ENCODE results near the gene CDC27. TPM values are rescaled to one million over a fixed set of nuclear protein-coding genes. Genes with fewer than 3 reads are reported as not detected.
"Not testable (repeated sequence)": the region's sequence is repeated elsewhere in the genome, so short reads cannot be mapped to it uniquely, and the experiment has no call there.

Gene CDC27
- total and polyA plus RNA-seq, 2 donors (not counting 1 experiment from before 2014, with no cell fraction given) = 20.5 to 90.7 TPM

GRCh38 chr17:47188271-47188875, 722 bp downstream of the CDC27 start:
- ChIA-PET POLR2A (interaction anchor here (1.6 kb wide), 1 partner anchor 136 kb away, joined by 4 read pairs; no protein-coding TSS in a partner anchor), CTCF (interaction anchor here (0.7 kb wide), 1 partner anchor 60 kb away, joined by 4 read pairs; no protein-coding TSS in a partner anchor)
- H3K4me3 ChIP-seq (ENCODE audit: control extremely low read depth in 1 of 5, extremely low read depth in 1 of 5, insufficient read depth in 1 of 5, low read depth in 2 of 5, low read length in 4 of 5) = peak overlapping the region; percentile 74 to 99 (median 88)
- H3K9ac ChIP-seq (ENCODE audit: low read length) = peak overlapping the region; percentile 98
- H3K27me3 ChIP-seq (replicated peaks in 1 of 4; ENCODE audit: control extremely low read depth in 1 of 4, control insufficient read depth in 3 of 4, insufficient read depth in 4 of 4, low read length in 3 of 4) = no peaks in the 10 kb centered on the region
- no peak for TF ChIP-seq CTCF (IDR thresholded peaks at IDR 0.05)
- TF ChIP-seq EZH2 (IDR thresholded peaks at IDR 0.05; ENCODE audit: borderline replicate concordance, insufficient read depth, low read depth, low read length, poor library complexity, severe bottlenecking) = no peak
- no peaks in the 10 kb centered on the region for H3K27me3 Mint-ChIP-seq
- H3K4me2 ChIP-seq (replicated peaks; ENCODE audit: low read depth, low read length, poor library complexity, severe bottlenecking) = peak overlapping the region; percentile 87
- peaks cover 51% of the 10 kb centered on the region for H3K4me1 Mint-ChIP-seq
- peak overlapping the region; percentile 78 for H2AFZ ChIP-seq (ENCODE audit: insufficient read depth, low read depth, low read length, poor library complexity, severe bottlenecking)
- H3K36me3 ChIP-seq (replicated peaks in 1 of 2; ENCODE audit: control extremely low read depth in 1 of 2, control insufficient read depth in 1 of 2, extremely low read depth in 1 of 2, insufficient read depth in 2 of 2, low read length in 1 of 2) = no peaks in the 10 kb centered on the region
- peaks cover 64% of the 10 kb centered on the region for H3K79me2 ChIP-seq (ENCODE audit: control insufficient read depth, insufficient read depth, low read length)
- intact Hi-C loops (cut with micrococcal nuclease) = loop anchor here (2.0 to 10.0 kb wide), 3 partner anchors 34 to 126 kb away; no protein-coding TSS in a partner anchor
- DNase-seq (peak; percentile 59), ATAC-seq (ENCODE audit: low read depth) (no peak)
- H3K4me3 Mint-ChIP-seq = peak overlapping the region; percentile 96
- WGBS (ENCODE audit: insufficient coverage) = 4% methylated on average over 8 of the region's 15 CpGs
- H4K20me1 ChIP-seq (ENCODE audit: control insufficient read depth, insufficient read depth, low read length, poor library complexity, severe bottlenecking) = peaks cover 9% of the 10 kb centered on the region
- H3K4me1 ChIP-seq (ENCODE audit: control insufficient read depth in 2 of 2, insufficient read depth in 2 of 2, low read length in 2 of 2) = peaks cover 21 to 30% of the 10 kb centered on the region in 2 donors
- no peaks in the 10 kb centered on the region for H3K9me3 Mint-ChIP-seq (ENCODE audit: insufficient read depth)
- H3K27ac Mint-ChIP-seq = peak overlapping the region; percentile 95
- H3K27ac ChIP-seq (ENCODE audit: low read length in 2 of 2) = peak overlapping the region; percentile 92 to 95
- peaks cover 0 to 8% (median 0%) of the 10 kb centered on the region in 3 donors for H3K9me3 ChIP-seq (ENCODE audit: control extremely low read depth in 1 of 3, control insufficient read depth in 2 of 3, insufficient read depth in 1 of 3, low read length in 2 of 3)

GRCh38 chr17:47184681-47185080, 4.4 kb downstream of the CDC27 start:
- DNase-seq (no peak), ATAC-seq (ENCODE audit: low read depth) (no peak)
- 100% methylated on average over 2 of the region's 6 CpGs for WGBS (ENCODE audit: insufficient coverage)
- peaks cover 16% of the 10 kb centered on the region for H4K20me1 ChIP-seq (ENCODE audit: control insufficient read depth, insufficient read depth, low read length, poor library complexity, severe bottlenecking)
- no peak overlapping the region for H3K27ac Mint-ChIP-seq
- CTCF ChIA-PET = interaction anchor here (1.4 kb wide), 1 partner anchor 131 kb away, joined by 5 read pairs; no protein-coding TSS in a partner anchor
- peaks cover 54% of the 10 kb centered on the region for H3K4me1 Mint-ChIP-seq
- H2AFZ ChIP-seq (ENCODE audit: insufficient read depth, low read depth, low read length, poor library complexity, severe bottlenecking) = no peak overlapping the region
- no peak overlapping the region for H3K4me2 ChIP-seq (replicated peaks; ENCODE audit: low read depth, low read length, poor library complexity, severe bottlenecking)
- intact Hi-C loops (cut with micrococcal nuclease) = loop anchor here (5.0 to 10.0 kb wide), 2 partner anchors 38 to 120 kb away; no protein-coding TSS in a partner anchor
- peaks cover 12 to 20% of the 10 kb centered on the region in 2 donors for H3K4me1 ChIP-seq (ENCODE audit: control insufficient read depth in 2 of 2, insufficient read depth in 2 of 2, low read length in 2 of 2)
- H3K9me3 Mint-ChIP-seq (ENCODE audit: insufficient read depth) = no peaks in the 10 kb centered on the region
- no peak for TF ChIP-seq CTCF (IDR thresholded peaks at IDR 0.05)
- TF ChIP-seq EZH2 (IDR thresholded peaks at IDR 0.05; ENCODE audit: borderline replicate concordance, insufficient read depth, low read depth, low read length, poor library complexity, severe bottlenecking) = no peak
- no peak overlapping the region for H3K27ac ChIP-seq (ENCODE audit: low read length in 2 of 2)
- no peaks in the 10 kb centered on the region for H3K9me3 ChIP-seq (ENCODE audit: control extremely low read depth in 1 of 3, control insufficient read depth in 2 of 3, insufficient read depth in 1 of 3, low read length in 2 of 3)
- H3K9ac ChIP-seq (ENCODE audit: low read length) = no peak overlapping the region
- no peak overlapping the region for H3K4me3 ChIP-seq (ENCODE audit: control extremely low read depth in 1 of 5, extremely low read depth in 1 of 5, insufficient read depth in 1 of 5, low read depth in 2 of 5, low read length in 4 of 5)
- no peaks in the 10 kb centered on the region for H3K27me3 Mint-ChIP-seq
- H3K4me3 Mint-ChIP-seq = no peak overlapping the region
- H3K36me3 ChIP-seq (replicated peaks in 1 of 2; ENCODE audit: control extremely low read depth in 1 of 2, control insufficient read depth in 1 of 2, extremely low read depth in 1 of 2, insufficient read depth in 2 of 2, low read length in 1 of 2) = peaks cover 0 to 6% of the 10 kb centered on the region in 2 experiments
- no peaks in the 10 kb centered on the region for H3K27me3 ChIP-seq (replicated peaks in 1 of 4; ENCODE audit: control extremely low read depth in 1 of 4, control insufficient read depth in 3 of 4, insufficient read depth in 4 of 4, low read length in 3 of 4)
- POLR2A ChIA-PET = no interaction called here
- peaks cover 94% of the 10 kb centered on the region for H3K79me2 ChIP-seq (ENCODE audit: control insufficient read depth, insufficient read depth, low read length)

GRCh38 chr17:47180988-47181387, 8.1 kb downstream of the CDC27 start:
- H3K4me3 ChIP-seq (ENCODE audit: control extremely low read depth in 1 of 5, extremely low read depth in 1 of 5, insufficient read depth in 1 of 5, low read depth in 2 of 5, low read length in 4 of 5); ATAC-seq (ENCODE audit: low read depth); H3K9me3 ChIP-seq (ENCODE audit: control extremely low read depth in 1 of 3, control insufficient read depth in 2 of 3, insufficient read depth in 1 of 3, low read length in 2 of 3); H3K27me3 ChIP-seq (replicated peaks in 1 of 4; ENCODE audit: control extremely low read depth in 1 of 4, control insufficient read depth in 3 of 4, insufficient read depth in 4 of 4, low read length in 3 of 4); H2AFZ ChIP-seq (ENCODE audit: insufficient read depth, low read depth, low read length, poor library complexity, severe bottlenecking); H3K9ac ChIP-seq (ENCODE audit: low read length); H3K4me1 ChIP-seq (ENCODE audit: control insufficient read depth in 2 of 2, insufficient read depth in 2 of 2, low read length in 2 of 2); H3K27me3 Mint-ChIP-seq; H3K27ac ChIP-seq (ENCODE audit: low read length in 2 of 2); DNase-seq; H3K4me3 Mint-ChIP-seq; H3K4me2 ChIP-seq (replicated peaks; ENCODE audit: low read depth, low read length, poor library complexity, severe bottlenecking); H3K27ac Mint-ChIP-seq; H3K9me3 Mint-ChIP-seq (ENCODE audit: insufficient read depth): not testable (repeated sequence)
- ChIA-PET CTCF (interaction anchor here (0.6 to 1.5 kb wide), 2 partner anchors 11 to 48 kb away, joined by 3 to 5 read pairs; no protein-coding TSS in a partner anchor), POLR2A (interaction anchor here (0.6 to 0.7 kb wide), 4 partner anchors 9 to 847 kb away, joined by 3 to 7 read pairs (median 6); no protein-coding TSS in a partner anchor)
- Histone ChIP-seq H3K79me2 (ENCODE audit: control insufficient read depth, insufficient read depth, low read length) (peaks cover 91% of the 10 kb centered on the region), H3K36me3 (replicated peaks in 1 of 2; ENCODE audit: control extremely low read depth in 1 of 2, control insufficient read depth in 1 of 2, extremely low read depth in 1 of 2, insufficient read depth in 2 of 2, low read length in 1 of 2) (peaks cover 0 to 30% of the 10 kb centered on the region in 2 experiments), H4K20me1 (ENCODE audit: control insufficient read depth, insufficient read depth, low read length, poor library complexity, severe bottlenecking) (peaks cover 13% of the 10 kb centered on the region)
- peaks cover 47% of the 10 kb centered on the region for H3K4me1 Mint-ChIP-seq
- intact Hi-C loops (cut with micrococcal nuclease) = loop anchor here (10.0 kb wide), 1 partner anchor 116 kb away; no protein-coding TSS in a partner anchor
- no CpG with 5 or more reads among the region's 4 CpGs for WGBS (ENCODE audit: insufficient coverage)

Measured in B cell (primary cell).